NB4 (cell line): ENCODE data around the gene AMOTL1.

ENCODE experiments used
- DNase-seq: peaks from one replicate; pipeline ENCODE4 v3.0.0; 2010; ENCODE audit warnings: low read depth
- H3K4me3 ChIP-seq: one replicate; pipeline ENCODE4 v1.5.1; 2011; ENCODE audit warnings: mild to moderate bottlenecking, low read depth, low read length, moderate library complexity
- CTCF ChIP-seq: IDR thresholded peaks from one replicate; pipeline ENCODE4 v1.5.1; 2012; ENCODE audit warnings: low read depth, low read length
- MAX ChIP-seq: IDR thresholded peaks from 2 replicates; pipeline ENCODE4 v1.6.1; 2011; ENCODE audit warnings: low read depth, low read length
- MYC ChIP-seq: IDR thresholded peaks from 2 replicates; pipeline ENCODE4 v1.6.1; 2011; ENCODE audit warnings: low read depth, low read length
- POLR2A ChIP-seq: IDR thresholded peaks from 2 replicates; pipeline ENCODE4 v1.6.1; 2011; ENCODE audit warnings: mild to moderate bottlenecking; ENCODE audit not compliant: insufficient read length; ENCODE audit errors: extremely low read depth

AMOTL1 gene

GRCh38 chr11:94768602-94769541, 716 bp downstream of the AMOTL1 start:
- peak; percentile 38 for DNase-seq
- peak overlapping the region; percentile 59 for H3K4me3 ChIP-seq
- TF ChIP-seq MAX (no peak), POLR2A (no peak), MYC (no peak), CTCF (no peak)

- peak overlapping the region; percentile 3 for H3K4me3 ChIP-seq
- TF ChIP-seq MYC (no peak), CTCF (no peak), MAX (no peak), POLR2A (no peak)
- no peak for DNase-seq
Measured at GRCh38 chr11:94769880-94770279, 1.7 kb downstream of the AMOTL1 start.

GRCh38 chr11:94770563-94771120, 2.5 kb downstream of the AMOTL1 start:
- no peak for DNase-seq
- H3K4me3 ChIP-seq, result no peak overlapping the region
- TF ChIP-seq CTCF (no peak), POLR2A (no peak), MYC (no peak), MAX (no peak)

- H3K4me3 ChIP-seq, result no peak overlapping the region
- no peak for TF ChIP-seq MAX
- no peak for TF ChIP-seq MYC
- no peak for TF ChIP-seq POLR2A
- no peak for TF ChIP-seq CTCF
Measured at GRCh38 chr11:94771390-94771789, 3.2 kb downstream of the AMOTL1 start.

GRCh38 chr11:94771951-94772350, 3.8 kb downstream of the AMOTL1 start:
- DNase-seq, result no peak
- TF ChIP-seq MYC, result no peak
- TF ChIP-seq MAX, result no peak
- TF ChIP-seq POLR2A, result no peak
- TF ChIP-seq CTCF, result no peak
- no peak overlapping the region for H3K4me3 ChIP-seq

More at GRCh38 chr11:94771390-94771789, 3.2 kb downstream of the AMOTL1 start:
- DNase-seq, result no peak
